Colon (tissue), 2 donors: ENCODE results near the gene GBF1.
"Not testable (repeated sequence)": the region's sequence is repeated elsewhere in the genome, so short reads cannot be mapped to it uniquely, and the experiment has no call there.

Source experiments
- FAIRE-seq: peaks from 2 replicates; lab custom pipeline; 2012; peaks lifted over from hg19 to GRCh38; lab: Jason Lieb, UNC
- donor health status: control.
- donor health status: control.

The GBF1 gene

DNA sequence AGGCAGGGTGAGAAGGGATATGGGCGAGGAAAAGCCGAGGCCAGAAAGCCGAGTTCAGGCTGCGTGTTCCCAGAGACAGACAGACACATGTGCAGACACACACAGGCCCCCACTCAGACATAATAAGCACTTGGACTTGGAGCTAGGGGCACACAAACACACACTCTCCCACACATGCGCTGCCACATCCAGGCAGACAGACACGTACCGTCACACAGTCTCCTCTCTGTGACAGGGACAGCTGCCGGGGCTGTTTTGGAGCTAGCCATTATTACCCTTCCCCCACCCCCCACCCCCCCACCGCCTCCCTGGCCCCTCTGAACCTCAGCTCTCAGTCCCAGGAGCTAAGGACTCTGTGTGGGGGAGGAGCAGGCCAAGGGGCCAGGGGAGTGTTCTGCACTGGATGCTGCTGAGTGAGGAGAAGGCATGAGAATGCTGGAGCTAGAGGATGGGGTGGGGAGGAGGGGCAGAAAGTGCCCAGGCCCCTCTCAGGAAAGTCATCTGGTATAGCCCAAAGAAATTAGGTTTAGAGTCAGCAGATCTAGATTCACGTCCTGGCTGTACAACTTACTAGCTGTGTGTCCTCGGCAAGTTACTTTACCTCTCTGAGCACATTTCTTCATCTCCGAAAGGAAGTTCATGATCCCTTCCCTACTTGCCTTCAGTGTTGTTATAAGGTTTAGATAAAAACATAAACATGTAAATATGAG lies 10.3 kb upstream of the GBF1 start:
- FAIRE-seq: no peak

DNA sequence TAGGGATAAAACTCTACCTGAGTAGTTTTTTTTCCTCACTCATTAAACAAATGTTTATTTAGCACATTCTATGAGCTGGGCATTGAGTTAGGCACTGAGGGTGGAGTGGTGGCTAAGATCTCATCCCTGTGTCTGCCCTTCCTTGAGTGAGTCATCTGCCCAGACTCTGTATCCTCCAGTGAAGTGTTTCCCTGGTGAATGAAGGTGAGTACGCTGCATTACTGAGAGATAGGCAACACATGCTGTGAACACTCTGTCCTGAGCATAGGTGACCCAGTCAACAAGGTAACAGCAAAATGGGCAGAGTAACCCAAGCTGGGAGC lies 9.8 kb upstream of the GBF1 start:
- FAIRE-seq: no peak

DNA sequence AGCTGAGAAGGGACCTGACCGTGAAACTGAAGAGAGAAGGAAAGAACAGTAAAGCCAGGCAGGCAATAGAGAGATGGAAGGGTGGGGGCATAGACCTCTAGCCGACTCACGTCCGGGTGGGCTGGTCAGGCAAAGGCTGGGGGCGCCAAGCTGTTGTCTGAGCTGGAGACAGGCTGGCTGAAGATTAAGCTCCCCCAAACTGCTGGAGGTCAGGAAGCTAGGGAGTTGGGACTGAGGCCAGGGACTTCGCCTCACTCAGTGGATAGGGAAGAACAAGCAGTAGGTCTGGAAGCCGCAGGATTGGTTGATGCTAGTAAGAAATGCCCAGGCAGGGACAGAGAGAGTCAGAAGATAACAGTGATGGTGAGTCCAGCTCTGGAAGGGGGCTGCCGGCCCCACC lies 9.3 kb upstream of the GBF1 start:
- no peak for FAIRE-seq

DNA sequence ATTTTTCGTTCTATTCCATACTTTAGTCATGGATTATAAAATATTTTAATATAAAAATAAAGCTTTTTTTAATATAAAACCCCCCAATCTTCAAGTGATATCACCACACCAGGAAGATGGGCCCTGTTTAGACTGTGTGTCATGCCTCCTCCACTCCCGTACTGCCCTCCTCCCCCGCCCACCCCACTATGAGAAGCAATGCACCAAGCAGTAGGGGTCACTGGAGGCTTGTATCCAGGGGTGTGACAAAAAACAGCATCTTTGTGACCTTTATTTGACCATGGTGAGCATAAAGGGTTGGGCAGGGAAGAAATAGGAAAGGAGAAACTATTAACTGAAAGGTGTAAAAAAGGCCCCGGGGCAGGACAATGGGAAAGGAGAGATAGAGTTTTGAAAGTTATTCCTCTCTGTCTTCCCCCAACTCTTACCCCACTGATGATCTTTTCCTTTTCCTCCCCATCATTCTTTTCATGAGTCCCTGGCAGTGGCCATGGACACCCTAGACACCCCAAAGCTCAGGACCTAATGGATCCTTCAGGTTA lies 7.5 kb upstream of the GBF1 start:
- FAIRE-seq: no peak

DNA sequence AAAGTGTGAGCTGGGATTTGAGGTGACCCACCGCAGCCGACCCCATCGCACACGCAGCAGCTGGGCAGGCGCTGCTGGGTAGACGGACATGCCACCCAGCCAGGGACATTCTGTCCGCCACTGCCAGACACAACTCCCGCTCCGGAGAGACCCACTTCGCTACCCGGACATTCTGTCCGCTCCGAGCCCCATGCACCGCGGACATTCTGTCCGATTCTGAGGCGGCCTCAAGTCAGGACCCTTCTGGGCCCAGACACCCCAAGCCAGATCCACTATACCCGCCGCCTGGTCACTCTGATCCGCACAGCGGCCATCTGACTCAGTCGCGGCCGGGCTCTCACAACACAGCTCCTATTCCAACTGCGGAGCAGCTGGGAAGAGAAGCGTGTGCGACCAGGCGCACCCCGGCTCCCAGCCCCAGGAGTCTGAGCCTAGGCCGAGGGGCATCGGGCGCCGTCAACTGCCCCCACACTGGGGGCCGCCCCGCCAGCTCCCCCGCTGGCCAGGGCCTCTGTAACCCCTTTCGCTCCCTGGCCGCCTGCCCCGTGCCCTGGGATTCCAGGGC lies 4.8 kb upstream of the GBF1 start:
- no peak for FAIRE-seq

DNA sequence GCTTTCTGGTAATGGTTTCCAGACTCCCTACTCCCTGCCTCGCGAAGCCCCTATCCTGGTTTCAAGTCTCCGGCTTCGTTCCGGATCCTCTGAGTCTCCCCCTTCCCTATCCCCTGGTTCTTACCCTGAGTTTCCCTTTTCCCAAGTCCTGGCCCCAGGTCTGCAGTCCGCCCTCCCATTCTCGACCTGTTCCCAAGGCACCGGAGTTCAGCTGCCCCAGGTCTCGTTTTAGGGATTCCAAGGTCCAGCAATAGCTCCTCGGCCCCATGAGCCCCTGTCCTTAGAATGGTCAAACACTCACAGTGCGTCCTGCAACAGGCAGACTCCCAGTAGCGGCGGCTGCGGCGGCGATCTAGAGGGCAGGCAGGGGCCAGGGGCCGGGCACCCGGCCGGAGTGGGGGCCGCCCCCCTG lies 4.3 kb upstream of the GBF1 start:
- FAIRE-seq: no peak

DNA sequence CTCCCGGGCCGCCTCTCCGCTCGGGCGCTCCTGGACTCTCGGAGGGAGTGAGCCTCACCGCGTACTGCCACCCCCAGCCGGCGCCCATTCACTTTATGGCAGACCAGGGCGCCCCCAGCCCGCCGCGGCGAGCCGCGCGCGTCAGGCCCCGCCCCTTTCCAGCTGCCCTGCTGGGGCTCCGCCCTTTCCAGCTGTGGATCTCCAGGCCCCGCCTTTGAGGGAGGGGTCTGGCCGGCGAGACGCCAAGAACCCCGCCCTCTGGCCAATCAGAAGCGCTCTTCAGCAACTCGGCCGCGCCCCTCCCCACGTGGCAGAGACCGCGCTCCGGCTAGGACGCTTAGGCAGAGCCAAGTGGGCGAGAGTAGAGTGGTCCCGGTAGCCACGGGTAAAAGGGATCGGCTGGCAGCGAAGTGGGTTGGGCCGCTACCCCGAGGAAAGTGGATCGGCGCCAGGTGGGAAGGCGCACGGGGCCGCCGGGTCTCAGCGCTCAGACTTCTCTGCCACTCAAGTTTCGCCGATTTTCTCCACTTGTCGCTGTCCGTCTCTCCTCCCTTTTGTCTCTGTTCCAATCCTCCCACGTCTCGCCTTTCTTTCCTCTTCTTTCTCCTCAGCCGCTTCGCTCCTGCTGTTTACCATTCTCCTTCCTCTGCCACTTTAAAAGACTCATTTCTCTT lies 3.8 kb upstream of the GBF1 start, which contains the start of gene PITX3:
PITX3 (minus strand) TSS at position 69 of the 674 bp plus-strand sequence. CDS start 9,432 bp downstream, outside the sequence.
- no peak for FAIRE-seq

DNA sequence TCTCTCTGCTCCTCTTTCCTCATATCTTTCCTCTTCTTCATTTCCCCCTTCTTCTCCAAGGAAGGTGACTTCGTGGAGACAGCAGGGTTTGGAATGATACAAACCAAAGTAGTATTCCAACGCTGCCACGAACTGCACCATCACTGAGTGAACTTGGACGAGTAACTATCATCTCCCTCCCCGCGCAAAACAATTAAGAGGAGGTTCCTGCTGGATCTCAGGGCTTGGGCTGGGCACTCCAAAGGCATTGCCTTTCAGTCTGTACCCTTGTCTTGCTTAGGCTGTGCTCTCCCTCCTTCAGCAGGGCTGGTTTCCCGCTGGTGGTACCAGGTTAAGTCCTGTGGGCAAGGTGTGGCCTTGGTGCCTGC lies 3.2 kb upstream of the GBF1 start:
- no peak for FAIRE-seq

DNA sequence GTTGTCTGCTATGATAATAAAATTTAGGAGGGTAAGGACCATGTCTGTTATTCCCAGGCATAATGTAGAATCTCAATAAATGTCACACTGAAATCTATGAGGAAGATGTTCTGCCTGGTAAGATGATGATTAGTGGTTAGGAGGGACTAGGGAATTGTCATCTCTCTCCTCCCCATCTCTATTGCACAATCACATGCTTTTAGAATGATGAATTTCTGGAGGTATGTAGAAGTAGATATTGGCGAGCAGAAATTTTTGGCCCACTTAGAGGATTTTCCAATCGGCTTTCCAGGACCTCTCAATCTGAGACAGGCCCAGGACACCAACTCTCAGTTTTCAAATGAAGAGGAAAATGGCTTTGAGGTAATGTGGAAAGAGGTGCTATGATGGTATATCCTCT lies 2.0 kb upstream of the GBF1 start:
- FAIRE-seq: no peak

DNA sequence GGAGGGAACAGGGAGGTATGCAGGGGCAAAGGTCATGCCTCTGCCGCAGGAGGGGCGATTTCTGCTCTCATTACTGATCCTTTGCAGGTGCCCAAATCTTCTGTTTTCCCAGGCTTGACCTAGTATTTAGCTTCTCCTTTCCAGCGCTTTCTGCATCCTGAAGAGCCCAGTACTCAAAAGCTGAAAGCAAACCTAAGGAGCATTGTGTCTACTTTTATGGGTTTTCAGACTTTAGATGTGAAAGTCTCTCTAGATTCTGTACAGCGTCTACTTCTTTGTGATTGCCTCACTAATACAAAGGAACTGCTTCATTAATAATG lies 560 bp downstream of the GBF1 start:
- no peak for FAIRE-seq

DNA sequence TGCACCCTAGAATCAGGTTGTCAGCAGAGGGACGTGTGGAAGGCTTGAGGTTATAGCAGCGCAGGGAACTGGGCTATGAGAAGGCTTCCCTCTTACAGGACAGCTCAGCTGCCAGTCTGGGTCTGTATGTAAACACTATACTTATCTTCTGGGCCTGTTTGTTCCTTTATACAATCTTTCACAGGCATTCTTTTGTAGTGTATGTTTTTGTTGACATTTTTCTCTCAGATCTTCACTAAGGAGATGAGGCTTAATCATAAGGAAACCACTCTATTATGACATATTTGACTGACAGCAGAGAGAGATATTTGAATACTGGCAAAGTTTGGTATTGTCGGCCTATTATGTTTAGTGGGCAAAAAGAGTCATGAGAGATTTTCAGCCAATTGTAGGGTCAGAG lies 929 bp downstream of the GBF1 start:
- no peak for FAIRE-seq

DNA sequence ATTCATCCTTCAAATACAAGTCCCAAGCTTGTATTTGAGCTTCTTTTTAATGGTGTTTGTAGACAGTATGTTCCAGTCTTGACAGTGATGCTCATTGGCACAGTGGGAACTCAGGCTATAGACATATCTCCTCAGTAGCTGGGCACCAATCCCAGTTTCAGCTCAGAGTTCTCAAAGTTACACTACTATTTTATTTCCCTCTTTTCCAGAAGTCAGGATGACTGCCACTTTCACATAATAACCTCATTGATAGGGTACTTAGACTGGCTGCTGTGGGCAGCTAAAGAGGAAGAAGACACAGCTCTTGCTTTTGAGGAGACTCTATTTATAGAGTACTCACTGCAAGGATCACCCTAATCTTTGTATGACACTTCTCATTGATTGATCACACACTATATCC lies 2.4 kb downstream of the GBF1 start:
- FAIRE-seq: no peak

DNA sequence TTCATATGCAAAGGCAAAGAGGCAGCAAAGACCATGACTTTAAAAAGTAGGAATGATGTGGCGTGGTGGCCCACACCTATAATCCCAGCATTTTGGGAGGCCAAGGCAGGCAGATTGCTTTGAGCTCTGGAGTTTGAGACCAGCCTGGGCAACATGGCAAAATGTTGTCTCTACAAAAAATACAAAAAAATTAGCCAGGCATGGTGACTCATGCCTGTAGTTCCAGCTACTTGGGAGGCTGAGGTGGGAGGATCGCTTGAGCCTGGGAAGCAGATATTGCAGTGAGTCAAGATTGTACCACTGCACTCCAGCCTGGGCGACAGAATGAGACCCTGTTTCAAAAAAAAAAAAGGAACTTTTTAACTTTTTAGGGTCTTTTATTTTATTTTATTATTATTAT lies 7.2 kb downstream of the GBF1 start:
- FAIRE-seq: not testable (repeated sequence)

DNA sequence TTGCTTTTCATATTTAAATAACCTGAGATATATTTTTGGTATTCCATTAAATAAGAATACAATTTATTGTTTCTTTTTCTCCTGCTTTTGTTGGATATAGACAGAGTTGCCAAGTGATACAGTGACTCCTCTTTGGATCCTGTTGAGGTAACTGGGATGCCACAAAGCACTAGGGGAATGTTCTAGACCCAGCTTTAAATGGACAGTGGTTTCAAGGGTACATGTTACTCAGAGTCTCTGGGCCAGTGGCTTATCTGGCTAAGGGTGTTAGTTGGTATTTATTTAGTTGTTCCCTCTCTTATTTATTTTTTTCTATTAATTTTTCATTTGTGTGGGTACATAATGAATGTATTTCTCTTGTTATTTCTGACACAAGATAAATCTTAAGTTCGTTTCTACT lies 9.1 kb downstream of the GBF1 start:
- no peak for FAIRE-seq

DNA sequence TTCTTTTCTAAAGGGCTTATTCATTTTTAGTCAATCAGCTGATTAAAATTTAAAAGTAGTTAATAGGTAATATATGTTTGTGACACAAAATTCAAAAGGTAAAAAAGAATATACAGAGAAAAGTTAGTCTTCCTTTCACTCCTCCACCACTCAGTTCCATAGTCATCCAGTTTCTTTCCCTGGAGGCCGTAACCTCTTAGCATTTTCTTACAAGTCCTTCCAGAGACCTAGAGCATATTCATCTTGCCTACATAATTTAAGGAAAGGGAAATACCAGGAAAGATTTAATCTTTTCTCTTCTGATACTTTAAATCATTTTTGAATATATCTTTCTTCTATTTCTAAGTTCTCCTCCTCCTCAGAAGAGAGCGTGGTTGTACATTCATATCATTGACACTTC lies 10.1 kb downstream of the GBF1 start:
- FAIRE-seq: no peak

DNA sequence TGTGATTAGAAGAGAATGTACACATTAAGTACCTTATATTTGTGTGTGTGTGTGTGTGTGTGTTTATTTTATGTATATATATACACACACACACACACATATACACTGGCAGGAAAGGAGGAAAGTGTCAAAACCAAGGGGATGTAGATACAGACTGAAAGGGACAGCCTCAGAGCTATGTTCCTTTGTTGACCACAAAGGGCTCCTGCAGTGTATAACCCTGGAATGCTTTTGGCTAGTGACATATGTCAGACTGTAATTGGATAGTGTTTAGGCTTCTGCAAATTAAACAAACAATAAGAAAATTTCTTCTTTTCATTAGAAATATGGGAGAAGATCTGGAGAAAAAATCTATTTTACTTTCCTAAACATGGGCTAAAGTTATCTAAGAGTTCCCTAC lies 15.9 kb downstream of the GBF1 start:
- no peak for FAIRE-seq

DNA sequence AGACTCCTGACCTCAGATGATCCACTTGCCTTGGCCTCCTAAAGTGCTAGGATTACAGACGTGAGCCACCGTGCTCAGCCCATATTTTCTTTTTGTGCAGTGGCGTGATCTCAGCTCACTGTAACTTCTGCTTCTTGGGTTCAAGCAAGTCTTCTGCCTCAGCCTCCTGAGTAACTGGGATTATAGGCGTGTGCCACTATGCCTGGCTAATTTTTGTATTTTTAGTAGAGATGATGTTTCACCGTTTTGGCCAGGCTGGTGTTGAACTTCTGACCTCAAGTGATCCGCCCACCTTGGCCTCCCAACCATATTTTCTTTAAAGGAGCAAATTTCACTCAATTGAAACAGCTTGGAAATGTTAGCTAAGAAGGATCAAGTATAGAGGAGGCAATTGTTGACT lies 16.5 kb downstream of the GBF1 start:
- FAIRE-seq: no peak

DNA sequence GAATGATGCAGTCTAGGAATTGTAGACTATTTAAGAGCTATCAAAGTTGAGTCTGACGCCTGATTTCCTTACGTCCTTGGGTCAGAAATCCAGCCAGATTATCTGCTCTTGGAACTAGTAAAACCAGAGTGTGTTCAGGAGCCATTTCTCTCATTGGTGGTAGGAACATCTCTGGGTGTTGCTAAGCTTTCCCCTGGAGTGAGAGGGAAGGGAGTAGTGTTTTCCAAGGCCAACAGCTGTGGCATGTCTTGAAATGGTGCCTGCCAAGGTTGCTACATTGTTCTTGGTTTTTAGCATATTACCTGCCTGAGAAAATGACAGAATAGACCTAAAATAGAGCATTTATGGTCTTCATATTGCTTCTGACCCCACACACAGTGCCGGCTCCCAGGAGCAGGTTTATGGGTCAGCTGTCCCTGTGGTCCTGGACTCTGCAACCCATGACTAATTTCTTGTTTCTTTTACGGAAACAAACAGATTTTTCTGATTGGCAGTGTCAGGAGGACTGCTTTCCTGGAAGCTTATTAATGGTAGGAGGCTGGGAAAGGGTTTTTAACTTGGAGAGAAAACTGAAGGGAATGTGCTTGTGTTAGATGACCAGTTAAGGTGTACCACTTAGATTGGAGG lies 17.5 kb downstream of the GBF1 start:
- no peak for FAIRE-seq

DNA sequence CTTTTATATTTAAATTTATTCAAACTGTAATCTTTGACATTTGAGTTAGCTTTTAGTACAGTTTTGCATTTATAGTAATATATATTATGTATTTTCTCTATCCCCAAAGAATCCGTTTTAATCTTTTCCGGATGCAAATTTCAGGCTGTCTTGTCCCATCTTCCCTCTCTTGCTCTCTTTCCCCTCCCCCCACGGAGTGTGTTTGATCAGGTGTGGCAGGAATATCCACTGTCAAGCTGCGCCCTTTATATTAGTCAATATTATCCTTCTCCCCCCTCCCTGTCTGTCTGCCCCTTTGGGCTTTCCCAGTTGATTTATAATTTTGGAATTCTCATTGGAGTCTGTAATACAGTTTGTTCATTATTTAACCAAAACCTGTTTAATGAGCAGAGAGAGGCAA lies 19.0 kb downstream of the GBF1 start:
- no peak for FAIRE-seq

DNA sequence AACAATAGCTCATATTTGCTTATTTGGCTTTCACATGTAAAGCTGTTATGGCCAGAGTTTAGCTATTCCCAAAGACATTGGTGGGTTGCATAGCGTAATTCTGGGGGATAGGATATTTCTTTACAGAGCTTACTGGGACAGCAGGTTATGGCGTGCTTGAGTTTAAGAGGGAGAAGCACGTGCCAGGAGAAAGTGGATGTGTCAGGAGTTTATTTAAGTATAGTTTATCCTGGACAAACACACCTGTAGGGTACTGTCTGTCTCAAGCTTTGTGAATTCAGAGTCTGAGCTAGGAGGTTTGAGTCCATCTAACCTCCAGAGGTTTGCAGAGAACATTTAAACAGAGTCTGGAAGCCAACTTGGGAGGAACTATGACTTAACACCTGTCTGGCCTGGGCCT lies 21.3 kb downstream of the GBF1 start:
- no peak for FAIRE-seq

DNA sequence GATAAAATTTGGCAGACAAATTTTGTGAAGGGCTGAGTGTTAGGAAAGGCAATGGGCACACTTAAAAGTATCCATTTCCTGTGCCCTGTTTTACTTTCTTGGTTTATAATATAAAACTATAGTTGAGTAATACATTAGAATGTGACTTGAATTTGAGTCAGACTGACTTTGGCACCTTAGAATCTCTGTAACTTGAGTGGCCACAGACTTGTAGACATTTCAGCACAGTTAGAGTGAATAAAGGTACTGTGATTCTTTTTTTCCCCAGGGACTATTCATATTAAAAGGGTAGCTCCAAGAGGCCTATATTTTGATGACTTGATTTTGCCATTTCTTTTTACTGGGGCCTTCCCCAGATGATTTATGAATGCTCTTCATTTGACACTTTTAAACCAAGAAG lies 22.4 kb downstream of the GBF1 start:
- FAIRE-seq: no peak

DNA sequence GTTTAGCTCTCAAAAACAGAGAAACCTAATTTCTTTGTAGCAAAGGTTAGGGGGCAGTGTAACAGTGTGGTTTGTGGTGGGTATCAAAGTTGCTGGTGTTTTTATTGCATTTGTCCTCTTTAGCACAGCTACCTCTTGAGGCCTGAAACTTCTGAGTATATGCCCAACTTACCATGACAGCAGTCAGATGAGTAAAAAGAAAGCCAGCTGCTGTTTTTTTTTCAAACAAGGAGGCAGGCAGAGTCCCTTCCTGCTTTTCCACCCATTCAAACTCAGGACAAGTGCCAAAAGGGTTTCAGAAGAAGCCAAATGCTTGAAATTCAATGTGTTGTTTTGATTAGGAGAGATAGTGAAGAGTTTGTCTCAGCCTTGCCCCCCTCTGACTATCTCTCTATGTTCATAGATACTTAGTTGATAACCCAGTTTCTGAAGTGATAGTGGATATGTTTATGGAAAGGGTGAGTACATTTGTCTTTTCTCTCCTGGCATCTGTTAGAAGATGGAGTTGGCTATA lies 23.1 kb downstream of the GBF1 start:
- no peak for FAIRE-seq

DNA sequence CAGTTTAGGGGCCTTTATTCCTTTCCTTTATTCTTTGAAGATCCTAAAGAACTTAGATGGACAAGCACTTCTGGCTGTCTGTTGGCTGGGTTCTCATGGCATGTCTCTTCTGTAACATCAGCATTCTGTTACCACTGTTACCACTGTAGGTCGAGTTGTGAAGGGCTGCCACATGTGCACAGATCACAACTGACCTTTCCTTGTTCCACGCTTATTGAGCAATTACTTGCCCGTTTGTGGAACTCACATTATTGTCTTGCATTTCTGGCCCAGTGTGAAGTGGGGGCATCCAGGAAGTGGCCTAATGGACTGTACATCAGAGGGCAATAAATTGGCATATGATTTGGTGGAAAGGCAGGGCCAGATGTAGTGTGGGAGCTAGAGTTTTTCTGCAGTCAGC lies 23.7 kb downstream of the GBF1 start:
- FAIRE-seq: no peak
